Sigmoid colon (tissue), 7 donors: ENCODE data around the gene KRTAP22-2. TPM values are rescaled to one million over a fixed set of nuclear protein-coding genes. Genes with fewer than 3 reads are reported as not detected.

ENCODE experiments used
- DNase-seq: peaks from one replicate; pipeline ENCODE4 v3.0.0-alpha.2; 2019
- H3K27ac ChIP-seq, 4 donors: fragments of 200-600 bp; sonication (generic); one replicate each; pipeline ENCODE4 v1.5.1; 2016 to 2019; ENCODE audit warnings: mild to moderate bottlenecking in 1 of 4
- H3K27me3 ChIP-seq, 3 donors: fragments of 200-600 bp; sonication (generic); one replicate each; pipeline ENCODE4 v1.5.1; 2019; ENCODE audit warnings: mild to moderate bottlenecking in 1 of 3
- H3K36me3 ChIP-seq, 4 donors: fragments of 200-600 bp; sonication (generic); one replicate each; pipeline ENCODE4 v1.5.1; 2016 to 2019
- H3K4me1 ChIP-seq, 4 donors: fragments of 200-600 bp; sonication (generic); one replicate each; pipeline ENCODE4 v1.5.1; 2017 to 2019
- H3K4me3 ChIP-seq, 4 donors: fragments of 200-600 bp; sonication (generic); one replicate each; pipeline ENCODE4 v1.5.1; 2017 to 2019; ENCODE audit warnings: mild to moderate bottlenecking in 2 of 4, moderate library complexity in 1 of 4
- H3K9me3 ChIP-seq, 4 donors: fragments of 200-600 bp in 3 of 4; sonication (generic) in 3 of 4; one replicate each; pipeline versions ENCODE4 v1.5.1 to v1.6.1; 2013 to 2019
- EP300 ChIP-seq, 4 donors: sonication (generic); formaldehyde crosslinking; IDR thresholded peaks; one replicate each; pipeline ENCODE4 v1.6.1; 2017; ENCODE audit warnings: antibody characterized with exemption in 4 of 4
- POLR2A ChIP-seq, 2 donors: fragments of 450-650 bp; IDR thresholded peaks; one replicate each; pipeline ENCODE4 v1.6.1; 2016; ENCODE audit warnings: antibody characterized with exemption in 2 of 2, mild to moderate bottlenecking in 2 of 2, moderate library complexity in 2 of 2
- POLR2AphosphoS5 ChIP-seq, 4 donors: sonication (generic); formaldehyde crosslinking; IDR thresholded peaks; one replicate each; pipeline ENCODE4 v1.6.1; 2017; ENCODE audit warnings: antibody characterized with exemption in 4 of 4
- WGBS, 2 donors: extraction: QIAGEN DNeasy Blood & Tissue Kit; methylation state at CpG; one replicate each; pipeline ENCODE4 v1.1.7; 2013; 5-methylcytosine and 5-hydroxymethylcytosine counted together
- intact Hi-C: fragments of 100-400 bp; cut with DNase I; formaldehyde crosslinking; loops from one replicate; pipeline ENCODE4 v1.15.1; 2023
- polyA plus RNA-seq, 3 donors: library from polyadenylated mRNA; stranded (reverse); fragments of 200-250 nt; gene quantifications; one replicate each; pipeline ENCODE4 v1.2.3, GENCODE V29; 2013
- total RNA-seq, 4 donors: library from RNA; depleted of rRNA; stranded (reverse); fragments of >200 nt; gene quantifications; one replicate each; pipeline ENCODE4 v1.1.0, GENCODE V29; 2016
- TF ChIP-seq, protein P1 (sequence below), 4 experiments: fragments of 450-650 bp in 3 of 4; fragments of 200-600 bp in 1 of 4; IDR thresholded peaks; one replicate each; pipeline ENCODE4 v1.5.1; 2016 to 2019; ENCODE audit warnings: antibody characterized with exemption in 4 of 4, mild to moderate bottlenecking in 3 of 4, moderate library complexity in 2 of 4
- donor health status: healthy with polysubstance abuse.
- donor health status: Bipolar disorder and iron deficiency.
- donor health status: healthy.

KRTAP22-2 gene
- total and polyA plus RNA-seq, 7 donors = not detected

DNA sequence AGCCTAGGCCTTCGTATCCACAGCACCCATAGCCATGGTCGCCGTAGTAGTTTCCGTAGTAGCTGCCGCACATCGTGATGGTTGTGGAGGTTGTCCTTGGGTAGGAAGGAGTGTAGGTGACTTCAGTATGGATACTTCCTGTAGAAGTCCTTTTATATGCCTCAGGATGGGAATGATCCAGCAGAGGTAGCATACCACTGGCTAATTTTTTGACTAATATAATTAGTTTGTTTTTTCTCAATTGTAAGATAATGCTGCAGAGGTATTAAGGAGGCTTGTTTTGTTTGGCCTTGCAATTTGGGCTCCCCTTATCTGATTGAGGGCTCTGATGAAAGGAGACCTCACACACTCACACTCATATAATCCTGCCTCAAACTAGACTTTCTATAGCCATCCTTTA is 8.6 kb upstream of the KRTAP22-2 start, which contains the start of gene KRTAP6-2:
Gene KRTAP6-2 (minus strand): TSS at position 101 of the 400 bp plus-strand sequence. CDS start 28 bp downstream, at position 73.
- Histone ChIP-seq H3K4me1 (no peaks in the 10 kb centered on the region), H3K36me3 (no peaks in the 10 kb centered on the region), H3K9me3 (no peaks in the 10 kb centered on the region), H3K4me3 (no peak within 1 kb of the TSS), H3K27me3 (no peaks in the 10 kb centered on the region), H3K27ac (no peak within 1 kb of the TSS)
- intact Hi-C loops = no loop called here
- DNase-seq = no peak
- WGBS, 2 donors = 95 to 97% methylated on average over 6 of the region's 6 CpGs
- TF ChIP-seq POLR2A (IDR thresholded peaks at IDR 0.05) (no peak), POLR2AphosphoS5 (IDR thresholded peaks at IDR 0.05) (no peak), EP300 (IDR thresholded peaks at IDR 0.05) (no peak)
- TF ChIP-seq, protein P1, sequence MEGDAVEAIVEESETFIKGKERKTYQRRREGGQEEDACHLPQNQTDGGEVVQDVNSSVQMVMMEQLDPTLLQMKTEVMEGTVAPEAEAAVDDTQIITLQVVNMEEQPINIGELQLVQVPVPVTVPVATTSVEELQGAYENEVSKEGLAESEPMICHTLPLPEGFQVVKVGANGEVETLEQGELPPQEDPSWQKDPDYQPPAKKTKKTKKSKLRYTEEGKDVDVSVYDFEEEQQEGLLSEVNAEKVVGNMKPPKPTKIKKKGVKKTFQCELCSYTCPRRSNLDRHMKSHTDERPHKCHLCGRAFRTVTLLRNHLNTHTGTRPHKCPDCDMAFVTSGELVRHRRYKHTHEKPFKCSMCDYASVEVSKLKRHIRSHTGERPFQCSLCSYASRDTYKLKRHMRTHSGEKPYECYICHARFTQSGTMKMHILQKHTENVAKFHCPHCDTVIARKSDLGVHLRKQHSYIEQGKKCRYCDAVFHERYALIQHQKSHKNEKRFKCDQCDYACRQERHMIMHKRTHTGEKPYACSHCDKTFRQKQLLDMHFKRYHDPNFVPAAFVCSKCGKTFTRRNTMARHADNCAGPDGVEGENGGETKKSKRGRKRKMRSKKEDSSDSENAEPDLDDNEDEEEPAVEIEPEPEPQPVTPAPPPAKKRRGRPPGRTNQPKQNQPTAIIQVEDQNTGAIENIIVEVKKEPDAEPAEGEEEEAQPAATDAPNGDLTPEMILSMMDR (IDR thresholded peaks at IDR 0.05) = no peak

DNA sequence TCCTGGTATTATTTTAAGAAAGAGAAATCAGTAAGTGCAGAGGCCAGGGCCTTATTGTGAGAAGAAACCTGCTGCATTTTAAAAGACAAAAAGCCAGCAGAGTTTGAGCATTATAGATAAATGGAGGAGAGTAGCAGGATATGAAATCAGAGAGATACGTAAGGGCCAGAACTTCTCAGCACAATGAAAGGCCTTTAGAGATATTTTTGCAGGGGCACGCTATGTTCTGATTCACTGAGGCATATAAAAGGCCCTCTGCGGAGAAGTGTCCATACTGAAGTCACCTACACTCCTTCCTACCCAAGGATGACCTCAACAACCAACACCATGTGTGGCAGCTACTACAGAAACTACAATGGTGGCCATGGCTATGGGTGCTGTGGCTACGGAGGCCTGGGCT is 1.9 kb upstream of the KRTAP22-2 start, which contains the start of gene KRTAP6-3:
Gene KRTAP6-3 (plus strand): TSS at position 301 of the 400 bp plus-strand sequence. CDS start 6 bp downstream, at position 307.
- intact Hi-C loops = no loop called here
- 92 to 95% methylated on average over 4 of the region's 4 CpGs for WGBS, 2 donors

DNA sequence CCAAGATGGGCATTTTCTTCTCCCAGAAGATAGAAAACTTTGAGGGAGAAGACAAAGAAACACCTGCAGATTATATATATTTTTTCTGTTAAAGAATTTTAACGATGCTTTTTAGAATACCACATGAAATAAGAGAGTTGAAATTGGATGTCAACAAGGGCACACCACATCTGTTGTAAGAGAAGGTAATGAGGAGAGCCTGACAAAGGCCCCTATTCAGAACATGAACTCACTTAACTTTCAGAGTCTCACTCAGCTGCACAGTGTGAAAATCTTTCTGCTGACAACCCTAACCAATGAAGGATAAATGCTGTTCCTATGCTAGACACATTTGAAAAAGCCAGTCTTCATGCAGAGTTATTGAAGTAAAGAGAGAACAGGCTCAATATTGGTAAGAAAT is 7.3 kb downstream of the KRTAP22-2 start:
- DNase-seq = no peak
- H3K9me3 ChIP-seq = no peaks in the 10 kb centered on the region
- no peak overlapping the region for H3K4me3 ChIP-seq
- no peaks in the 10 kb centered on the region for H3K27me3 ChIP-seq
- H3K4me1 ChIP-seq = no peaks in the 10 kb centered on the region
- WGBS, 2 donors = 80 to 81% methylated on average over 1 of the region's 1 CpG
- H3K36me3 ChIP-seq = no peaks in the 10 kb centered on the region
- no peak overlapping the region for H3K27ac ChIP-seq
- TF ChIP-seq, protein P1 (IDR thresholded peaks at IDR 0.05) = no peak
- TF ChIP-seq POLR2AphosphoS5 (IDR thresholded peaks at IDR 0.05) (no peak), EP300 (IDR thresholded peaks at IDR 0.05) (no peak), POLR2A (IDR thresholded peaks at IDR 0.05) (no peak)
- intact Hi-C loops = no loop called here

More for the DNA sequence above, 1.9 kb upstream of the KRTAP22-2 start, which contains the start of gene KRTAP6-3:
- no peak within 1 kb of the TSS for H3K27ac ChIP-seq
- H3K36me3 ChIP-seq = no peaks in the 10 kb centered on the region
- no peak within 1 kb of the TSS for H3K4me3 ChIP-seq
- H3K27me3 ChIP-seq = no peaks in the 10 kb centered on the region
- no peak for DNase-seq
- no peaks in the 10 kb centered on the region for H3K9me3 ChIP-seq
- TF ChIP-seq EP300 (IDR thresholded peaks at IDR 0.05) (no peak), POLR2A (IDR thresholded peaks at IDR 0.05) (no peak), POLR2AphosphoS5 (IDR thresholded peaks at IDR 0.05) (no peak)
- TF ChIP-seq, protein P1 (IDR thresholded peaks at IDR 0.05) = no peak
- H3K4me1 ChIP-seq = no peaks in the 10 kb centered on the region

DNA sequence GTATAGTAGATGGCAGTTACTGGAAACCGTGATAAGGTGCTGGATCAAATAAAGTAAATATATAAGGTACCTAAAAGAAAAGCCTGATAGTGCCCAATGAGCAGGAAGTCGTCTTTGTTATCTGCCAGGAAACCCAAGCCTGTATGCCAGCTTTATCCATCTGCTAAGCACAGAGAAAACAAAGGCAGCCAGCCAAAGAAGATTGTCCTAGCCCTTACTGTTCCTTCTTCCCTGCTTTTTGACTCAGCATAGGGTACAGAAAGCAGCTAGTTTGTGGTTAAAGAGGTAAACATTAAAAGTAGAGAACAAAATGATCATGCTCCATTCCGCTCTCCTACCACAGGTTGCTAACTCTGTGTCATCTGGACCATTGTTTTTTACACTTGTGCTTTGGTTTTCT is 10.1 kb downstream of the KRTAP22-2 start:
- WGBS, 2 donors = 58 to 62% methylated on average over 3 of the region's 3 CpGs

More for the DNA sequence above, 10.1 kb downstream of the KRTAP22-2 start:
- intact Hi-C loops = no loop called here
- Histone ChIP-seq H3K27ac (no peak overlapping the region), H3K9me3 (no peaks in the 10 kb centered on the region), H3K4me3 (no peak overlapping the region), H3K4me1 (no peaks in the 10 kb centered on the region), H3K36me3 (no peaks in the 10 kb centered on the region), H3K27me3 (no peaks in the 10 kb centered on the region)
- no peak for DNase-seq
- TF ChIP-seq POLR2AphosphoS5 (IDR thresholded peaks at IDR 0.05) (no peak), EP300 (IDR thresholded peaks at IDR 0.05) (no peak), POLR2A (IDR thresholded peaks at IDR 0.05) (no peak)
- TF ChIP-seq, protein P1 (IDR thresholded peaks at IDR 0.05) = no peak
